DOHH2 (cell line): Measurements from ENCODE around the gene HACD3.

Experiments used
- CTCF ChIP-seq: fragments of 200-600 bp; sonication (generic); IDR thresholded peaks from one replicate; pipeline ENCODE4 v1.5.1; 2014; ENCODE audit warnings: antibody characterized with exemption, mild to moderate bottlenecking, low read depth, low read length; ENCODE audit not compliant: poor library complexity, severe bottlenecking
- EZH2phosphoT487 ChIP-seq: fragments of 200-600 bp; sonication (generic); IDR thresholded peaks from 2 replicates; pipeline ENCODE4 v1.6.1; 2017; ENCODE audit warnings: borderline replicate concordance, mild to moderate bottlenecking, antibody characterized with exemption, low read length, moderate library complexity, mixed read lengths

GRCh38 chr15:65525622-65526021, 4.6 kb upstream of the HACD3 start:
- TF ChIP-seq CTCF (no peak), EZH2phosphoT487 (no peak)
